ENCODE results near the gene MAML2.

GRCh38 chr11:96188243-96189006, 154.6 kb downstream of the MAML2 start:
- TF ChIP-seq CREB1 (CRISPR knock-in tag; IDR thresholded peaks at IDR 0.05; ENCODE audit: low read depth) (no peak), CTCF (conservative IDR thresholded peaks at IDR 0.05; ENCODE audit: low read depth in 2 of 2) (no peak), REST (IDR thresholded peaks at IDR 0.05; ENCODE audit: unreplicated experiment) (no peak), EZH2phosphoT487 (IDR thresholded peaks at IDR 0.05; ENCODE audit: unreplicated experiment) (no peak), NANOG (IDR thresholded peaks at IDR 0.05; ENCODE audit: borderline replicate concordance) (no peak), EZH2 (IDR thresholded peaks at IDR 0.05; ENCODE audit: low read depth, unreplicated experiment) (no peak), POLR2AphosphoS5 (IDR thresholded peaks at IDR 0.05; ENCODE audit: low read depth) (no peak), STAT1 (IDR thresholded peaks at IDR 0.05; ENCODE audit: unreplicated experiment) (no peak), JUNB (IDR thresholded peaks at IDR 0.05; ENCODE audit: unreplicated experiment) (no peak), ETS1 (IDR thresholded peaks at IDR 0.05) (no peak), ZNF114 (CRISPR knock-in tag; IDR thresholded peaks at IDR 0.05) (no peak)

All from GM23338 (cell line).